ENCODE measurements around the gene PALD1. TPM values are rescaled to one million over a fixed set of nuclear protein-coding genes. Genes with fewer than 3 reads are reported as not detected.

PALD1 gene
- total RNA-seq, 2 donors from 2014 or later = 17.3 to 19.7 TPM

DNA sequence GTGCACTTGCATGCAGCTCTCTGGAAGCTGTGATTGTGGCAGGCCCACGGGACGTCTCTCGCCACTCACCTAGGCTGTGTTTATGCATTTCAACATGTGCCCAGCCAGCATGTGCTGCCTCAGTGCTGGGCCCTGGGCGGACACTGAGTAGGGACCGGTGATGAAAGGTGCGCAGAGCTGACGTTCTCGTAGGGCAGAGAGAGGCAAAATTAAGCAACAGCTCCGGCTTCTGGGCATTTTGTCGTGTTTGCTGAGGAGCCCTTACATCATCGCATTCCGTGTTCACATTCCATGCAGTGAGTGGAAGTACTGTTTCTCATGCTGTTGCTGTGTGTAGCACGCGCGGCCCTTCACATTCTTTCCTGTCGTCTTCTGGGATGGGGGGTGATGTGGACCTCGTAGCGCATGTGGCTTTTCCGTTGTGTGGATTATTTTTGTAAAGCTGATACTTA is 73.4 kb downstream of the PALD1 start:
- Mint-ChIP-seq H3K36me3 (ENCODE audit: low read depth) (peaks cover 22% of the 10 kb centered on the region), H3K4me3 (no peak overlapping the region), H3K27me3 (ENCODE audit: insufficient read depth) (no peaks in the 10 kb centered on the region), H3K9me3 (no peaks in the 10 kb centered on the region), H3K27ac (no peak overlapping the region), H3K4me1 (no peaks in the 10 kb centered on the region)
- H3K4me1 ChIP-seq (ENCODE audit: control insufficient read depth, insufficient read depth, low read length) = no peaks in the 10 kb centered on the region
- no peaks in the 10 kb centered on the region for H3K27me3 ChIP-seq (ENCODE audit: control insufficient read depth, insufficient read depth, low read length, poor library complexity, severe bottlenecking)
- H3K4me3 ChIP-seq (ENCODE audit: low read length) = no peak overlapping the region
- no peak for DNase-seq
- H3K9ac ChIP-seq (ENCODE audit: extremely low read depth, low read length, poor library complexity, severe bottlenecking) = no peak overlapping the region
- no peaks in the 10 kb centered on the region for H3K9me3 ChIP-seq (ENCODE audit: control insufficient read depth, low read length)
- TF ChIP-seq, protein P1, sequence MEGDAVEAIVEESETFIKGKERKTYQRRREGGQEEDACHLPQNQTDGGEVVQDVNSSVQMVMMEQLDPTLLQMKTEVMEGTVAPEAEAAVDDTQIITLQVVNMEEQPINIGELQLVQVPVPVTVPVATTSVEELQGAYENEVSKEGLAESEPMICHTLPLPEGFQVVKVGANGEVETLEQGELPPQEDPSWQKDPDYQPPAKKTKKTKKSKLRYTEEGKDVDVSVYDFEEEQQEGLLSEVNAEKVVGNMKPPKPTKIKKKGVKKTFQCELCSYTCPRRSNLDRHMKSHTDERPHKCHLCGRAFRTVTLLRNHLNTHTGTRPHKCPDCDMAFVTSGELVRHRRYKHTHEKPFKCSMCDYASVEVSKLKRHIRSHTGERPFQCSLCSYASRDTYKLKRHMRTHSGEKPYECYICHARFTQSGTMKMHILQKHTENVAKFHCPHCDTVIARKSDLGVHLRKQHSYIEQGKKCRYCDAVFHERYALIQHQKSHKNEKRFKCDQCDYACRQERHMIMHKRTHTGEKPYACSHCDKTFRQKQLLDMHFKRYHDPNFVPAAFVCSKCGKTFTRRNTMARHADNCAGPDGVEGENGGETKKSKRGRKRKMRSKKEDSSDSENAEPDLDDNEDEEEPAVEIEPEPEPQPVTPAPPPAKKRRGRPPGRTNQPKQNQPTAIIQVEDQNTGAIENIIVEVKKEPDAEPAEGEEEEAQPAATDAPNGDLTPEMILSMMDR (conservative IDR thresholded peaks at IDR 0.05) = no peak
- H3K36me3 ChIP-seq (ENCODE audit: control insufficient read depth, insufficient read depth, low read length) = peaks cover 7% of the 10 kb centered on the region
- WGBS, 2 experiments (ENCODE audit: insufficient coverage in 1 of 2, insufficient read length in 1 of 2) = 92 to 95% methylated on average over 17 to 19 of the region's 19 CpGs
- H3K27ac ChIP-seq (ENCODE audit: low read depth, low read length) = peak overlapping the region; percentile 24

GRCh38 chr10:70552586-70552985 is 74.0 kb downstream of the PALD1 start:
- Histone ChIP-seq H3K36me3 (ENCODE audit: control insufficient read depth, insufficient read depth, low read length) (peaks cover 7% of the 10 kb centered on the region), H3K9ac (ENCODE audit: extremely low read depth, low read length, poor library complexity, severe bottlenecking) (no peak overlapping the region), H3K27me3 (ENCODE audit: control insufficient read depth, insufficient read depth, low read length, poor library complexity, severe bottlenecking) (no peaks in the 10 kb centered on the region), H3K9me3 (ENCODE audit: control insufficient read depth, low read length) (no peaks in the 10 kb centered on the region), H3K4me1 (ENCODE audit: control insufficient read depth, insufficient read depth, low read length) (no peaks in the 10 kb centered on the region), H3K27ac (ENCODE audit: low read depth, low read length) (peak overlapping the region; percentile 24), H3K4me3 (ENCODE audit: low read length) (no peak overlapping the region)
- Mint-ChIP-seq H3K4me3 (no peak overlapping the region), H3K4me1 (no peaks in the 10 kb centered on the region), H3K27ac (no peak overlapping the region), H3K9me3 (no peaks in the 10 kb centered on the region), H3K36me3 (ENCODE audit: low read depth) (peaks cover 22% of the 10 kb centered on the region), H3K27me3 (ENCODE audit: insufficient read depth) (no peaks in the 10 kb centered on the region)
- TF ChIP-seq, protein P1 (conservative IDR thresholded peaks at IDR 0.05) = no peak
- WGBS, 2 experiments (ENCODE audit: insufficient coverage in 1 of 2, insufficient read length in 1 of 2) = 87 to 94% methylated on average over 4 to 6 of the region's 6 CpGs
- no peak for DNase-seq

DNA sequence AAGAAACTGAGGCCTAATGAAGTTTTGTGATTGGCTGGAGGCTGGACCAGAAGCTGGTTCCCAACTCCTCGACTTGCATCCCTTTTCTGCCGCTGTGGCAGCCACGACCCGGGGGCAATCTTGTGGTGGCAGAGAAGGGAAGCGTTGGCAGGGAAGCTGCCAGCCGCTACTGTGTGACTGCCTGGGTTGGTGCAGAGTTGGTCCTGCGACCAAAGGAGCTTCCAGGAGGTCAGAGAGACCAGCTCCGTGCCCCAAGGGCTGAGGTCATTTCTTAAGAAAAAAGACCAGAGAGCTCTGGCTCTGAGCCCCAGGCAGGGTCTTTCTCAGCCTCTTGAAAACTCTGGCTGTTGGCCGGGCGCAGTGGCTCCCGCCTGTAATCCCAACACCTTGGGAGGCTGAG is 76.8 kb downstream of the PALD1 start:
- no peaks in the 10 kb centered on the region for H3K27me3 Mint-ChIP-seq (ENCODE audit: insufficient read depth)
- Histone ChIP-seq H3K4me1 (ENCODE audit: control insufficient read depth, insufficient read depth, low read length) (no peaks in the 10 kb centered on the region), H3K27me3 (ENCODE audit: control insufficient read depth, insufficient read depth, low read length, poor library complexity, severe bottlenecking) (no peaks in the 10 kb centered on the region), H3K4me3 (ENCODE audit: low read length) (no peak overlapping the region), H3K27ac (ENCODE audit: low read depth, low read length) (no peak overlapping the region), H3K9ac (ENCODE audit: extremely low read depth, low read length, poor library complexity, severe bottlenecking) (no peak overlapping the region), H3K9me3 (ENCODE audit: control insufficient read depth, low read length) (no peaks in the 10 kb centered on the region), H3K36me3 (ENCODE audit: control insufficient read depth, insufficient read depth, low read length) (peaks cover 7% of the 10 kb centered on the region)
- H3K36me3 Mint-ChIP-seq (ENCODE audit: low read depth) = peaks cover 20% of the 10 kb centered on the region
- H3K27ac Mint-ChIP-seq = no peak overlapping the region
- H3K9me3 Mint-ChIP-seq = no peaks in the 10 kb centered on the region
- WGBS, 2 experiments (ENCODE audit: insufficient coverage in 1 of 2, insufficient read length in 1 of 2) = 83 to 91% methylated on average over 6 to 11 of the region's 11 CpGs
- H3K4me3 Mint-ChIP-seq = no peak overlapping the region
- H3K4me1 Mint-ChIP-seq = peaks cover 14% of the 10 kb centered on the region
- TF ChIP-seq, protein P1 (conservative IDR thresholded peaks at IDR 0.05) = no peak
- no peak for DNase-seq
